Measurements from ENCODE around the gene ELOVL5.

ELOVL5 gene

GRCh38 chr6:53302678-53303360 is 45.9 kb downstream of the ELOVL5 start:
- DNase-seq, result no peak

GRCh38 chr6:53301801-53302537 is 46.8 kb downstream of the ELOVL5 start:
- DNase-seq, result no peak

- no peak for DNase-seq
These were observed 47.8 kb downstream of the ELOVL5 start for GRCh38 chr6:53300656-53301551.

- no peak for DNase-seq
These were observed 49.3 kb downstream of the ELOVL5 start for GRCh38 chr6:53299331-53300005.

- no peak for DNase-seq
These were observed 51.7 kb downstream of the ELOVL5 start for GRCh38 chr6:53297004-53297403.

GRCh38 chr6:53295176-53295575 is 53.6 kb downstream of the ELOVL5 start:
- DNase-seq, result no peak

- no peak for DNase-seq
These were observed 54.1 kb downstream of the ELOVL5 start for GRCh38 chr6:53294611-53295010.

GRCh38 chr6:53294095-53294494 is 54.7 kb downstream of the ELOVL5 start:
- no peak for DNase-seq

- no peak for DNase-seq
These were observed 55.1 kb downstream of the ELOVL5 start for GRCh38 chr6:53293691-53294090.

- DNase-seq, result no peak
These were observed 57.9 kb downstream of the ELOVL5 start for GRCh38 chr6:53290537-53291510.

GRCh38 chr6:53287336-53288225 is 61.2 kb downstream of the ELOVL5 start:
- DNase-seq, result no peak

- DNase-seq, result peak; percentile 34 to 39
These were observed 63.8 kb downstream of the ELOVL5 start for GRCh38 chr6:53284901-53285300.

- DNase-seq, result no peak
These were observed 66.0 kb downstream of the ELOVL5 start for GRCh38 chr6:53282741-53283140.

- DNase-seq, result no peak
These were observed 66.5 kb downstream of the ELOVL5 start for GRCh38 chr6:53282234-53282633.

GRCh38 chr6:53281518-53282215 is 67.1 kb downstream of the ELOVL5 start:
- DNase-seq, result no peak

- no peak for DNase-seq
These were observed 68.5 kb downstream of the ELOVL5 start for GRCh38 chr6:53280207-53280606.

GRCh38 chr6:53279293-53279692 is 69.5 kb downstream of the ELOVL5 start:
- DNase-seq, result no peak

- DNase-seq, result no peak
These were observed 75.4 kb downstream of the ELOVL5 start for GRCh38 chr6:53273370-53273769.

- DNase-seq, result no peak
These were observed 78.9 kb downstream of the ELOVL5 start for GRCh38 chr6:53269827-53270226.
